ENCODE results near the gene ABHD12B.
A peak's percentile ranks its signal among the peaks of the same experiment; 100 is the strongest.

ABHD12B gene

GRCh38 chr14:50875359-50876070 lies 3.7 kb downstream of the ABHD12B start:
- Histone ChIP-seq H3K4me2 (ENCODE audit: low read length) (peak overlapping the region; percentile 38), H3K9ac (ENCODE audit: low read length) (no peak overlapping the region), H3K27ac (ENCODE audit: low read length) (no peak overlapping the region)

GRCh38 chr14:50882932-50883826 lies 11.3 kb downstream of the ABHD12B start:
- Histone ChIP-seq H3K4me3 (ENCODE audit: low read length) (no peak overlapping the region), H3K9me3 (ENCODE audit: insufficient read depth, low read length) (no peaks in the 10 kb centered on the region), H3K27me3 (ENCODE audit: low read depth, low read length) (peaks cover 32% of the 10 kb centered on the region), H3K79me2 (ENCODE audit: low read length) (no peaks in the 10 kb centered on the region), H3K4me1 (ENCODE audit: low read length) (no peaks in the 10 kb centered on the region), H3K36me3 (replicated peaks; ENCODE audit: low read depth, low read length) (no peaks in the 10 kb centered on the region), H4K20me1 (ENCODE audit: insufficient read depth, low read length) (no peaks in the 10 kb centered on the region), H3K4me2 (ENCODE audit: low read length) (no peak overlapping the region), H3K9ac (ENCODE audit: low read length) (no peak overlapping the region), H3K27ac (ENCODE audit: low read length) (no peak overlapping the region), H2AFZ (ENCODE audit: low read depth, low read length) (no peak overlapping the region)
- no peak for TF ChIP-seq EZH2phosphoT487 (IDR thresholded peaks at IDR 0.05; ENCODE audit: low read depth)
- no peak for TF ChIP-seq CTCF (IDR thresholded peaks at IDR 0.05; ENCODE audit: low read depth, low read length)

More at GRCh38 chr14:50875359-50876070, 3.7 kb downstream of the ABHD12B start:
- TF ChIP-seq EZH2phosphoT487 (IDR thresholded peaks at IDR 0.05; ENCODE audit: low read depth), result no peak
- TF ChIP-seq CTCF (IDR thresholded peaks at IDR 0.05; ENCODE audit: low read depth, low read length), result no peak
- Histone ChIP-seq H3K4me1 (ENCODE audit: low read length) (peaks cover 23% of the 10 kb centered on the region), H3K9me3 (ENCODE audit: insufficient read depth, low read length) (no peaks in the 10 kb centered on the region), H4K20me1 (ENCODE audit: insufficient read depth, low read length) (no peaks in the 10 kb centered on the region), H2AFZ (ENCODE audit: low read depth, low read length) (no peak overlapping the region), H3K27me3 (ENCODE audit: low read depth, low read length) (peaks cover 35% of the 10 kb centered on the region), H3K4me3 (ENCODE audit: low read length) (peak overlapping the region; percentile 3; the same call in 1 of the 2 replicates), H3K36me3 (replicated peaks; ENCODE audit: low read depth, low read length) (no peaks in the 10 kb centered on the region), H3K79me2 (ENCODE audit: low read length) (no peaks in the 10 kb centered on the region)

GRCh38 chr14:50883827-50884197 lies 12.0 kb downstream of the ABHD12B start:
- no peak for TF ChIP-seq CTCF (IDR thresholded peaks at IDR 0.05; ENCODE audit: low read depth, low read length)
- TF ChIP-seq EZH2phosphoT487 (IDR thresholded peaks at IDR 0.05; ENCODE audit: low read depth), result no peak
- H3K9me3 ChIP-seq (ENCODE audit: insufficient read depth, low read length), result no peaks in the 10 kb centered on the region

GRCh38 chr14:50887476-50887875 lies 15.6 kb downstream of the ABHD12B start:
- H3K9ac ChIP-seq (ENCODE audit: low read length), result no peak overlapping the region
- no peaks in the 10 kb centered on the region for H4K20me1 ChIP-seq (ENCODE audit: insufficient read depth, low read length)
- peaks cover 22% of the 10 kb centered on the region; the same call in 1 of the 2 replicates for H3K27me3 ChIP-seq (ENCODE audit: low read depth, low read length)
- H3K9me3 ChIP-seq (ENCODE audit: insufficient read depth, low read length), result no peaks in the 10 kb centered on the region
- H3K4me2 ChIP-seq (ENCODE audit: low read length), result no peak overlapping the region
- no peak overlapping the region for H2AFZ ChIP-seq (ENCODE audit: low read depth, low read length)
- H3K4me1 ChIP-seq (ENCODE audit: low read length), result no peaks in the 10 kb centered on the region
- H3K79me2 ChIP-seq (ENCODE audit: low read length), result no peaks in the 10 kb centered on the region
- H3K4me3 ChIP-seq (ENCODE audit: low read length), result no peak overlapping the region
- no peak overlapping the region for H3K27ac ChIP-seq (ENCODE audit: low read length)
- TF ChIP-seq EZH2phosphoT487 (IDR thresholded peaks at IDR 0.05; ENCODE audit: low read depth) (no peak), CTCF (IDR thresholded peaks at IDR 0.05; ENCODE audit: low read depth, low read length) (no peak)
- H3K36me3 ChIP-seq (replicated peaks; ENCODE audit: low read depth, low read length), result no peaks in the 10 kb centered on the region

More at GRCh38 chr14:50883827-50884197, 12.0 kb downstream of the ABHD12B start:
- Histone ChIP-seq H2AFZ (ENCODE audit: low read depth, low read length) (no peak overlapping the region), H3K9ac (ENCODE audit: low read length) (no peak overlapping the region), H4K20me1 (ENCODE audit: insufficient read depth, low read length) (no peaks in the 10 kb centered on the region), H3K36me3 (replicated peaks; ENCODE audit: low read depth, low read length) (no peaks in the 10 kb centered on the region), H3K27me3 (ENCODE audit: low read depth, low read length) (peaks cover 28% of the 10 kb centered on the region), H3K4me1 (ENCODE audit: low read length) (no peaks in the 10 kb centered on the region), H3K4me3 (ENCODE audit: low read length) (no peak overlapping the region), H3K4me2 (ENCODE audit: low read length) (no peak overlapping the region), H3K27ac (ENCODE audit: low read length) (no peak overlapping the region), H3K79me2 (ENCODE audit: low read length) (no peaks in the 10 kb centered on the region)
